ENCODE data around the gene HNF4A. TPM values are rescaled to one million over a fixed set of nuclear protein-coding genes. Genes with fewer than 3 reads are reported as not detected.

The HNF4A gene
- total and polyA plus RNA-seq, 2 of the 13 experiments (the other 11 are each of a cell fraction or from before 2014, with no cell fraction given): 80.9 to 169 TPM

GRCh38 chr20:44388466-44389023, 33.0 kb downstream of the HNF4A start (continued):
- no peak for TF ChIP-seq ZNF407 (CRISPR knock-in tag; IDR thresholded peaks at IDR 0.05; ENCODE audit: not compliant biosample characterization)
- peak; percentile 44; the same call in 1 of the 2 replicates for TF ChIP-seq CBFB (CRISPR knock-in tag; IDR thresholded peaks at IDR 0.05)
- peak; percentile 31; the same call in 1 of the 2 replicates for TF ChIP-seq GATAD2A (CRISPR knock-in tag; IDR thresholded peaks at IDR 0.05)
- no peak for TF ChIP-seq ZNF414 (CRISPR knock-in tag; IDR thresholded peaks at IDR 0.05)
- no peak for TF ChIP-seq ATF1 (CRISPR knock-in tag; IDR thresholded peaks at IDR 0.05)
- no peak for TF ChIP-seq ZC3H13 (CRISPR knock-in tag; IDR thresholded peaks at IDR 0.05)
- TF ChIP-seq HMG20B (CRISPR knock-in tag; conservative IDR thresholded peaks at IDR 0.05): no peak
- TF ChIP-seq ZNF530 (CRISPR knock-in tag; IDR thresholded peaks at IDR 0.05; ENCODE audit: low read depth): no peak
- TF ChIP-seq ZKSCAN5 (CRISPR knock-in tag; IDR thresholded peaks at IDR 0.05): no peak
- TF ChIP-seq MATR3 (CRISPR knock-in tag; IDR thresholded peaks at IDR 0.05): no peak
- TF ChIP-seq AHR (CRISPR knock-in tag; IDR thresholded peaks at IDR 0.05): no peak
- no peak for TF ChIP-seq CC2D1A (CRISPR knock-in tag; IDR thresholded peaks at IDR 0.05)
- TF ChIP-seq ZNF337 (CRISPR knock-in tag; IDR thresholded peaks at IDR 0.05; ENCODE audit: borderline replicate concordance, low read depth): no peak
- TF ChIP-seq ZBTB33 (CRISPR knock-in tag; IDR thresholded peaks at IDR 0.05): peak; percentile 98
- peak; percentile 51; the same call in 1 of the 2 replicates for TF ChIP-seq THRA (CRISPR knock-in tag; IDR thresholded peaks at IDR 0.05; ENCODE audit: borderline replicate concordance)
- TF ChIP-seq HNRNPL (IDR thresholded peaks at IDR 0.05; ENCODE audit: low read depth, low read length): peak; percentile 62; the same call in 1 of the 2 replicates
